Measurements from ENCODE around the gene FOSL2.

DNA sequence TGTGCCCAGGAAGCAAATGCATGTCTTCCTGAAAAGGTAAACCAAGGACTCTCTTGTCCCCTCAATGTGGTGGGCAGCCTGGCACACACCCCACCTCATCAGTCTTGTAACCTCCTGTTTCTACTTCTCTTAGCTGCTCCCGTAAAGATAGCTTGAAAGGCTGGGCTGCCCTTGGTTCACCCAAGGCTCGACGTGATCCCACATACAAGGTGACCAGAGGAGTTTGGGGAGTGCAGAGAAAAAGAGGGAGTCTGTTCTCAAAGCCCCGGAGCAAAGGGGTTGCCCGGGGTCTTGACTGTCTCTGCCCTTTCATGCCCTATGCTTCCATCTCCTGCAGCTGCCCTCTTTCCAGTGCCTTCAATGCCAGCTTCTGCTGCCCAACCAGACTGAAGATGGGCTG is 18.3 kb upstream of the FOSL2 start:
- TF ChIP-seq, protein P1, sequence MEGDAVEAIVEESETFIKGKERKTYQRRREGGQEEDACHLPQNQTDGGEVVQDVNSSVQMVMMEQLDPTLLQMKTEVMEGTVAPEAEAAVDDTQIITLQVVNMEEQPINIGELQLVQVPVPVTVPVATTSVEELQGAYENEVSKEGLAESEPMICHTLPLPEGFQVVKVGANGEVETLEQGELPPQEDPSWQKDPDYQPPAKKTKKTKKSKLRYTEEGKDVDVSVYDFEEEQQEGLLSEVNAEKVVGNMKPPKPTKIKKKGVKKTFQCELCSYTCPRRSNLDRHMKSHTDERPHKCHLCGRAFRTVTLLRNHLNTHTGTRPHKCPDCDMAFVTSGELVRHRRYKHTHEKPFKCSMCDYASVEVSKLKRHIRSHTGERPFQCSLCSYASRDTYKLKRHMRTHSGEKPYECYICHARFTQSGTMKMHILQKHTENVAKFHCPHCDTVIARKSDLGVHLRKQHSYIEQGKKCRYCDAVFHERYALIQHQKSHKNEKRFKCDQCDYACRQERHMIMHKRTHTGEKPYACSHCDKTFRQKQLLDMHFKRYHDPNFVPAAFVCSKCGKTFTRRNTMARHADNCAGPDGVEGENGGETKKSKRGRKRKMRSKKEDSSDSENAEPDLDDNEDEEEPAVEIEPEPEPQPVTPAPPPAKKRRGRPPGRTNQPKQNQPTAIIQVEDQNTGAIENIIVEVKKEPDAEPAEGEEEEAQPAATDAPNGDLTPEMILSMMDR (conservative IDR thresholded peaks at IDR 0.05 in 1 of 2, IDR thresholded peaks at IDR 0.05 in 1 of 2; ENCODE audit: extremely low read depth in 1 of 2, insufficient read depth in 1 of 2, low read depth in 1 of 2, low read length in 2 of 2) = no peak
- TF ChIP-seq EZH2 (IDR thresholded peaks at IDR 0.05; ENCODE audit: borderline replicate concordance, low read length) = no peak

Measured in mammary epithelial cell (primary cell).